NB4 (cell line): ENCODE data around the gene SLC4A3.

ENCODE experiments used
- CTCF ChIP-seq: IDR thresholded peaks from one replicate; pipeline ENCODE4 v1.5.1; 2012; ENCODE audit warnings: low read depth, low read length
- MAX ChIP-seq: IDR thresholded peaks from 2 replicates; pipeline ENCODE4 v1.6.1; 2011; ENCODE audit warnings: low read depth, low read length
- MYC ChIP-seq: IDR thresholded peaks from 2 replicates; pipeline ENCODE4 v1.6.1; 2011; ENCODE audit warnings: low read depth, low read length
- POLR2A ChIP-seq: IDR thresholded peaks from 2 replicates; pipeline ENCODE4 v1.6.1; 2011; ENCODE audit warnings: mild to moderate bottlenecking; ENCODE audit not compliant: insufficient read length; ENCODE audit errors: extremely low read depth

- TF ChIP-seq CTCF: no peak
- no peak for TF ChIP-seq MYC
- no peak for TF ChIP-seq POLR2A
- no peak for TF ChIP-seq MAX
These were observed 8.9 kb downstream of the SLC4A3 start for GRCh38 chr2:219636144-219636915.
